ENCODE measurements around the gene LRRC8A.
"Not testable (repeated sequence)": the region's sequence is repeated elsewhere in the genome, so short reads cannot be mapped to it uniquely, and the experiment has no call there.

LRRC8A gene

GRCh38 chr9:128881884-128882676 is at the start of gene LRRC8A, which contains the start of gene KYAT1:
Gene LRRC8A (plus strand): TSS chr9:128882133. CDS start chr9:128907165, 25,032 bp downstream.
Gene KYAT1 (minus strand): TSS chr9:128881950. CDS start chr9:128845405, 36,545 bp downstream.
- peak; percentile 99 for DNase-seq

DNA sequence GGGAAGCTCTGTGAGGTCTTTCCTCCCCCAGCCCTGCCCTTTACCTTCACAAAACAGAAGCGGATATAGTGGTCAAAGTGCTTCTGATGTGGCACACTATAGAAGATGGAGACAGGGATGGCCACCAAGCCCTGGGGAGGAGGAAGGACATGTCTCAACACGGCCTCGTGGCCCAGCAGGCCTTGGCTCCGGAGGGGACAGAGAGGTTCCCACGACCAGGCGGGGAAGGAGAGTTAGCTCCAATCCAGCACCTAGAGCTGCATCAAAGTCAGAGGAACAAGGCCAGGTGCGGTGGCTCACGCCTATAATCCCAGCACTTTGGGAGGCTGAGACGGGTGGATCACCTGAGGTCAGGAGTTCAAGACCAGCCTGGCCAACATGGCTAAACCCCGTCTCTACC is 48.2 kb upstream of the LRRC8A start:
- DNase-seq = no peak

DNA sequence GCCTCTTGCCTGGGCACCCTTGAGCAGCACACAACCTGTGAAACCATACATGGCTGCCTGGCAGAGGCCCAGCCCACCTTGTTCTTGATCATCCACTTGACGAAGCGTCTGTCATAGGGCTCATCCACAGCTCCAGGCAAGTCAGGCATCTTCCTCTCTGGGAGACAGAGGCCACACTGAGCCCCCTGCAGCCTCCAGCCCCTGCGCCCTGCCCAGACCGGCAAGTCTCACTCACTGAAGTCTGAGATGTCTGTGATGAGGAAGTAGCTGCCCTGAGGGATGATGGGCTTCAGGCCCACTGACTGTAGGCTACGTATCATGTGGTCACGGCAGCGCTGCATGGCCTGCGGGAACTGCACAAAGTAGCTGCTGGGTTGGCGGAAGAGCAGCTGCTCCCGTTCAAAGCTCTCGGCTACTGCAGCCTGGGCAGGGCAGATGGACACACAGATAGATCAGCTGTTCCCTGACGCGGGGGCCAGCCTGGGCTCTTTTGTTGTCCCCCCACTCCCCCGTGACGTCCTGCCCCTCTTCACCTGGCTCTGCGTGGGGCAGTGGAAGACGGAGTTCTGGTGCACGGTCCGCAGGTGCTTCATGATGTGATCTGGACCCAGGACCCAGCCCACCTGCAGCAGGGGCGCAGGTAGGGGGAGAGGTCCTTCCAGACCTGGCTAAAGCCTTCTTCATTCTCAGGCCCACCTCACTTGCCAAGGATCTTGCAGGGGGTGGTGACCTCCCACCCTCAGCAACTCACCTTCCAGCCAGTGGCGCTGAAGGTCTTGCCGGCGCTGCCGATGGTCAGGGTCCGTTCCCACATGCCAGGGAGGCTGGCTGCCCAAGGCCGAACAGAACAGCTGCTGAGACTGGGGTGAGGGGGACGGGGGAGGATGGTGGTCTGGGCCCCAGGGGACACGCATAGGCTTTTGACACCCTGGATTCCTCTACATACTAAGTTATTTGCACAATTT is 46.4 kb upstream of the LRRC8A start:
- no peak for DNase-seq

GRCh38 chr9:128836509-128837145 is 45.3 kb upstream of the LRRC8A start:
- no peak for DNase-seq

DNA sequence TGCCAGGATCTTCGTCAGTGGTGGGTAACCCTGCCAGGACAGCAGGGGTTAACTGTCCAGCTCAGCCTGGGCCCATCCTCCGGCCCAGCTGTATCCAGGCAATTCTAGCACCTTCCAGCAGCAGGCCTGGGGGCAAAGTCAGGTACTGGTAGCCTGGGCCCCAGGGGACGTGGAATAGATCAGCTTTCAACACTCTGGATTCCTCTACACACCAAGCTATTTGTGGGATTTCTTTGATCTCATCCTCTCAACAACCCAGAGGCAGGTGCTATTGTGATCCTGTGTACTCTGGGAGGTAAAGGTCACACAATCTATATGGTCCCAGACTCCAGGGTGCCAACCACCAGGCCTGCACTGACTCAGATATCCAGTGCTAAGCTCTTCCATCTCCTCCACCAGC is 43.6 kb upstream of the LRRC8A start:
- DNase-seq = no peak

DNA sequence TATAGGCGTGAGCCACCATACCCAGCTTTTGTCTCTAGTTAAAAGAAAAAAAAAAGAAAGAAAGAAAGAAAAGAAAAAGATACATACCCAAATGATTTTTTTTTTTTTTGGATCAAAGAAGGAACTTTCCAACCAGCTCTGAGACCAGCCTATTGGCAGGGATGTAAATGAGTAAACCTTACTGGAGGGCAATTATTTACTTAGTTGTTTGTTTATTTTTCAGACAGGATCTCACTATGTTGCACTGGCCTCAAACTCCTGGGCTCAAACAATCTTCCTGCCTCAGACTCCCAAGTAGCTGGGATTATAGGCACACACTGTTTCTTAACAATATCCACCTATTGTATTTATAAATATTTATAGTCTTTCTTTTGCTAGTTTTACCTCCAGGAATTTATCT is 41.4 kb upstream of the LRRC8A start:
- DNase-seq = no peak

- DNase-seq = no peak
Measured at GRCh38 chr9:128841694-128842492, 40.0 kb upstream of the LRRC8A start.

DNA sequence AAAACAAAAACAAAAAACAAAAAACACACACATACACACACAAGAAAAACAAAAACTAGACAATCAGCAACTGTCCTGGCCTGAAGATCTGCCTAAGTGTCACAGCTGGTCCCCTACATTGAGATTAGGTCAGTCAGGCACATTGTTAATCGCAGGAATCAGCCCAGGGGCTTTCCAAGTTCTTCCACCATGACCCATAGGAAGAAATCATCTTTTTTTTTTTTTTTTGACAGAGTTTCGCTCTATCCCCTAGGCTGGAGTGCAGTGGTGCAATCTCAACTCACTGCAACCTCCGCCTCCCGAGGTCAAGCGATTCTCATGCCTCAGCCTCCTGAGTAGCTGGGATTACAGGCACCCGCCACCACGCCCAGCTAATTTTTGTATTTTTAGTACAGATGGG is 38.8 kb upstream of the LRRC8A start:
- not testable (repeated sequence) for DNase-seq

GRCh38 chr9:128845186-128845931 is 36.6 kb upstream of the LRRC8A start:
- DNase-seq = peak; percentile 40

DNA sequence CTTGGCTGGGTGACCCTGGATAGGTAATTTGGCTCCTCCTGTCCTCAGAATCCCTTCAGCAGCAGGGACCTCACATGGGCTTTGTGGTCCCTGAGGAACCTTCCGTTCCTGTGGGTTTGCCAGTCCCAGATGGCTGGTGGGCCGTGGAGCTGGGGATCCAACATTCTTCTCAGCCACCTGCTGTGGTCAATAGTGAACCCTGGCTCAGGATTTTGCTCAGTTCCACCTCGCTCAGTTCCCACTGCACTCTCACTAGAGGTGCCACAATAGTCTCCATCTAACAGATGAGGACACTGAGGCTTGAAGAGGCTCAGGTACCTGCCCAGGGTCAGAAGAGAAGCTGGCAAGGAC is 35.3 kb upstream of the LRRC8A start:
- no peak for DNase-seq

GRCh38 chr9:128847803-128848202 is 34.1 kb upstream of the LRRC8A start:
- DNase-seq = no peak

GRCh38 chr9:128851024-128851423 is 30.9 kb upstream of the LRRC8A start:
- DNase-seq = not testable (repeated sequence)

- DNase-seq = not testable (repeated sequence)
Measured at GRCh38 chr9:128851779-128852600, 29.9 kb upstream of the LRRC8A start.

DNA sequence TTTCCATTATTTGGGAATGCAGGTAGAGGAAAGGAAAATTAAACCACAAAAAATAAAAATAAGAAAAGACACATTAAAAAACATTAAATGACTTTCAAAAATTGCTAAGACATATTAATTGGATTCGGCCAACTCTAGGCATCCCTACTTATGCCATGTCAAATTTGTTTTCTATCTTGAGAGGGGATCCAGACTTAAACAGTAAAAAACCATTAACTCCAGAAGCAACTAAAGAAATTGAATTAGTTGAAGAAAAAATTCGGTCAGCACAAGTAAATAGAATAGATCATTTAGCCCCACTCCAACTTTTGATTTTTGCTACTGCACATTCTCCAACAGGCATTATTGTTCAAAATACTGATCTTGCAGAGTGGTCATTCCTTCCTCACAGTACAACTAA is 29.3 kb upstream of the LRRC8A start:
- not testable (repeated sequence) for DNase-seq

GRCh38 chr9:128854454-128854853 is 27.5 kb upstream of the LRRC8A start:
- not testable (repeated sequence) for DNase-seq

- not testable (repeated sequence) for DNase-seq
Measured at GRCh38 chr9:128858476-128858875, 23.5 kb upstream of the LRRC8A start.

GRCh38 chr9:128860937-128861336 is 21.0 kb upstream of the LRRC8A start:
- DNase-seq = no peak

GRCh38 chr9:128861501-128861900 is 20.4 kb upstream of the LRRC8A start:
- no peak for DNase-seq

DNA sequence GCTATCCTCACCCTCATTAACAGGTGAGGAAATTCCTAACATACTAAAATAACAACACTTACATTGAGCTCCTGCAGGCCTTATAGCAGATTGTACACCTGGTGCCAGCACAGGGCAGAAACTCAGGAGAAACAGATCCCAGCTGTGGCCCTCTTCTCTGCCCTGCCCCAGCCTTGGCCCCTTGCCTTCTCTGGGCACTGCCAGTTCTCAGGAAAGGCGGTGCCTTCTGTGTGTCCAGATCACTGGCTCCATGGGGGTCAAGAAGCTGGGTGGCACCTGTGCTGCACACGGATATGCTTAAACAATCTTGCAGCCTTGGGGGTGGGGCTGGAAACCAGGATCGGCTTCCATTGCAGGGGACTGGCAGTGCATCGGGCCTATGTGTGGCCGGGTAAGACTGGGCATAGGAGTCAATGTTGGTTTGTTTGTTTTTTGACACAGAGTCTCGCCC is 19.5 kb upstream of the LRRC8A start:
- no peak for DNase-seq

GRCh38 chr9:128863647-128864046 is 18.3 kb upstream of the LRRC8A start:
- DNase-seq = peak; percentile 65

All from right hindlimb (tissue), 1 donor.